Renal cortex interstitium (tissue), 11 donors: ENCODE data around the gene INSM2. TPM values are rescaled to one million over a fixed set of nuclear protein-coding genes. Genes with fewer than 3 reads are reported as not detected.

Experiments
- DNase-seq, 11 donors: peaks; one replicate each; pipeline ENCODE4 v3.0.0-alpha.2; 2013; ENCODE audit warnings: low read depth in 9 of 11, low spot score in 4 of 11; ENCODE audit errors: extremely low read depth in 1 of 11
- polyA plus RNA-seq, 3 donors: library from polyadenylated mRNA; unstranded; fragments of 120-200 nt; gene quantifications; one replicate each; pipeline ENCODE4 v1.2.1, GENCODE V29; 2013; ENCODE audit not compliant: insufficient read length in 3 of 3

Gene INSM2
- polyA plus RNA-seq, 3 donors: not detected

DNA sequence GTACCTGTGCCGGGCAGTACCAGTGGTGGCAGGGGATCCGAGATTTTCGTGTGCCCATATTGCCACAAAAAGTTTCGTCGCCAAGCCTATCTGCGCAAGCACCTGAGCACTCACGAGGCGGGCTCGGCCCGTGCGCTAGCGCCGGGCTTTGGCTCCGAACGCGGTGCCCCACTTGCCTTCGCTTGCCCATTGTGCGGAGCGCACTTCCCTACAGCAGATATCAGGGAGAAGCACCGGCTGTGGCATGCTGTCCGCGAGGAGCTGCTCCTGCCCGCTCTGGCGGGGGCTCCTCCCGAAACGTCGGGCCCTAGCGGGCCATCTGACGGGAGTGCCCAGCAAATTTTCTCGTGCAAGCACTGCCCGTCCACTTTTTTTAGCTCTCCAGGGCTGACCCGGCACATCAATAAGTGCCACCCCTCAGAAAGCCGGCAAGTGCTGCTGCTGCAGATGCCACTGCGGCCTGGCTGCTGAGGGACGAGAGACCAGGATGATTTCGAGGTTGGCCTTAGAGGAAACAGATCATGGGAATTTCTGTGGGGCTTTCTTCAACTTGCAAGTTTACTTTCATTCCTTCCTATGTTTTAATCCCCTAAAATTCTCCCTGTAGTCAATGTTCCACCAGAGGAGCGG lies 1.6 kb downstream of the INSM2 start:
- DNase-seq: no peak

DNA sequence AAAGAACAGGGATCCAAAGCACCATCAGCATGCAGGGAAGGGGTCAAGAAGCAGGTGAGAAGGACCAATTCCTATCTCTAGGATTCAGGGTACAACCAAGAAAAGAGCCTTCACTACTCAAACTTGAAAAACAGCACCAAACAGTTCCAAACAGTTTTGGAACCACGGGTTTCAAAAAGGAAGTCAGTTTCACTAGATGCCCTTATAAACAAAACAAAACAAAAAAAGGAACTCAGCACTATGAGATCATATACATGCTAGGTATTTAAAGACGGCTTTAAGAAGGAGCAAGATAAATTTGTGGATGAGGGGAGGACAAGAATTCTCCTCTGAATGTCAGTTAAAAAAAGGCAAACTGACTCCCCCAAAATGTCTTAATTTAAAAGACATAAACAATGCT lies 6.0 kb downstream of the INSM2 start:
- no peak for DNase-seq

- no peak for DNase-seq
These were observed 9.0 kb downstream of the INSM2 start for GRCh38 chr14:35543006-35543405.

GRCh38 chr14:35549551-35549950 lies 15.6 kb downstream of the INSM2 start:
- DNase-seq: no peak

GRCh38 chr14:35551081-35551480 lies 17.1 kb downstream of the INSM2 start:
- DNase-seq: no peak

GRCh38 chr14:35553808-35554207 lies 19.8 kb downstream of the INSM2 start:
- no peak for DNase-seq

- DNase-seq: no peak
These were observed 22.6 kb downstream of the INSM2 start for GRCh38 chr14:35556548-35556947.

DNA sequence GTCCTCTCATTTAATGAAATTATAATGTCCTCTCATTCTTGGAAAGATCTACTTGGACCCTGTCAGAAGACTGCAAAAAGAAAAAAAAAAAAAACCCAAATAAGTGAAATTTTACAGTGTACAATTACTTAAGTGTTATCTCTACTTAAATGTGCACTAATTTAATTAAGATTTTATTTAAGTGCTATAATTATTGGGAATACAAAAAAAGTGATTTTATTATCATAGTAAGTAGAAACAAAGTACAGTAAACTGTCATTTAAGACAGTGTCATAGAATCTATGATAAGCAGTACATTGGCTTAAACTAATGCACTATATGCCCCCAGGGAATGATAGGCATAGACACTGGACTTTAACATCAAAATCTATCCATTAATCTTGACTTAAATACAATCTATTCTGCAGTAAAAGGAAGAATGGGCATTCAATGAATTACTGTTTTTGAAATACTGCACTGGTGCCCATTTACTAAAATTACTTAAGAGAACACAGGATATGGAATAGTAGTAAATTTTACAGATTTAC lies 23.3 kb downstream of the INSM2 start:
- DNase-seq: no peak

DNA sequence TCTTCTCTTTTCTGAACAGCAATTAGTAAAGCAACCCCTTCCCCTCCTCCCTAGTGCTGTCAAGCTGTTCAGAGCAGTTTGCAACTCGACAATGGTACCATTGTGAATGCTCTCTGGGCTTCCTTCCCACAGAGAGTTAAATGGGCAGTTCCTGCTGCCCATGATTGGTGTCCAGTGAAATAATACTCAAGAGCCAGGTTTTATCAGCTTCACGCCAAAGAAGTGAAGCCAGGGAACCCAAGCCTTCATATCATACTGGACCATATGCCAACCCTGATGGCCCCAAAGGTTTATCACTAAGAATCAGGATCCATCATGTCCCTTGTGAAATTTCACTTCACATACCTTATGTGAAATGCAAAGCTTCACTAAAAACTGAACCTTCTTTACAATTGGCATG lies 24.7 kb downstream of the INSM2 start:
- no peak for DNase-seq

DNA sequence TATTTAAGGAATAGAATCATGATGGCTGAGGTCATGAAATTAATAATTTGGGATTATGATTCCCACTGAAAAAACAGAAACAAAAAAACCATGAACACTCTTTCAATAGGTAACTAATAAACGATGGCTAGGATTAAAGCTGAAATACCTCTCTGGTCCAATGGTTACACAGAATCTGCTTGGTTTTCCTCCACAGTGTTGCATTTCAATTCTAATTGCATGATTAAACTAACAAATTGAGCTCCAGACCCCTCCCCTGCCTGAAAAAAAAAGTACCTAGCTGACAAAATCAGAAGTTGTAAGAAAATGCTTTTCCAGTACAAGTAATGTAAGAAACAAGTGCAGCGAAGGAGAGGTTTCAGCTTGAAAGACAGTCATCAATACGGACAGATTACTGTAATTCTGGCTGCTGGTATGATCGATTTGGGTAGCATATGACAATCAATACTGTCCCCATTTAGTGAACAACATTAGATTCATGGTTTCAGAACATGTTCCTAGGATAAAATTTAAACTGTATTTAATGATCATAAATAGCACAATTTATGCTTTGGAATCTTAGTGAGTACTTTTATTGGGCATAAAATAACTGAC lies 32.0 kb downstream of the INSM2 start:
- peak in 8 of 11 donors; percentile 1 to 45 (median 8) for DNase-seq

DNA sequence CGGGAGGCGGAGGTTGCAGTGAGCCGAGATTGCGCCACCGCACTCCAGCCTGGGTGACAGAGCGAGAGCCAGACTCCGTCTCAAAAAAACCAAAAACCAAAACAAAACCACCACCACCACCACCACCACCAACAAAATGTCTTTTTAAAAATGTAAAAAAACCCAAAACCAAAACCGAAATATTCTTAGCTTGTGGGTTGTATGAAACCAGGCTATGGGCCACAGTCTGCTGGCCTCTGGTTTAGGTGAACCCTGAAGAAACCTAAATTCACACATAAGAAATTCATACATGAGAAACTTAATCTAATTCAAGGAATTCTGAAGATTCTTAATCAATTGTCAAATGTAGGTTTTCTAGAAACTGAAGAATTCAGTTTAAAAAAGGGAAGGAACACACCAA lies 37.6 kb downstream of the INSM2 start:
- DNase-seq: no peak

GRCh38 chr14:35573911-35574310 lies 39.9 kb downstream of the INSM2 start:
- DNase-seq: no peak

DNA sequence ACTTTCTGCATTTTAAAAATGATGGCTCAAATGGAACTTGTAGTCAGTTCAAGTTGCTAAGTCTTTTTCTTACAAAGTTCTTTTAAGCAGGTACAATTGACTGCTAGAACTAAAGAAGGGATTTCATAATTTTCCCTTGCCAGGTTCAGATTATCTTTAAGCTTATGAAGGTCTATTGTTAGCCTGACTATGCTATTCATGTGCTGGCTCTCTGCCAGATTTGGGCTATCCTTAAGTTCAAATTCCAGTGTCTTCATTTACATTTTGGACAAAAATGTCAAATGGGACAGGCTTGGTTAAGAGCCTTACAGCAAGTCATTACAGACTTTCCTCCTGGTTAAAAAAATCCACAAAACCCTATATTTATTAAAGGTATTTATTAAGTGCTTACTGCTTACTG lies 42.3 kb downstream of the INSM2 start:
- no peak for DNase-seq

DNA sequence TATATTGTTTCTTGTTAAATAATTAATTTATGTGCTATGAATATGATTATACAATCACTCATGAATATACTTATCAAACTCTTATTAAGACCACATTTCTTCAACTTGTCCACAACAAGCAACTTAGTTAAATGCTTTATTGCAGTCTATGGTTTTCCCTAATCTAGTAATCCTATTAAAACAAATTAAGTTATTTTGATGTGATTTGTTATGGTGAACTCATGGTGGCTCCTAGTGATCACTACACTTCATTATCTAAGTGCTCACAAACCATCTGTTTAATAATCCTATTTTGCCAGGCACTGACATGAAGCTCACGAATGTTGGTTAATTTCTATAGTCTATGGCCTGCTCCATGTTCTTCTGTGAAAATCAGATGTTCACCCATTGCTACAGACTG lies 42.9 kb downstream of the INSM2 start:
- no peak for DNase-seq

DNA sequence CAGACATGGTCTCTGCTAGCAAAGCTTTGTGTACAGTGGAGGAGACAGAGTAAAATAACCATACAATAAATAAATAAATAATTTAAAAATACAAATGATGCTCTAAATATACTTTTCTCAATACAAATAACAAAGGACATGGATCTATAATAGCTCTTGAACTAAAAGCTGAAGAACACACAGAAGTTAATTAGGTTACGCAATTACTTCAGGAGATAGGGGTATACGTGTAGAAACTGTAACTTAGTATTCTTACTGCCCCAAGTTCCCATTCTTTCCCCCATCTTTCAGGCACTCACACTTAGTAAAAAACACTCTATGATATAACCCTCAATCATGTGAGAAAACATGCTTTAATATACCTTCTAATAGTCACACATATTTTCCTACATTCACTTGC lies 44.2 kb downstream of the INSM2 start:
- no peak for DNase-seq

GRCh38 chr14:35578639-35579038 lies 44.7 kb downstream of the INSM2 start:
- no peak for DNase-seq

Other genes starting within 250 kb of the INSM2 start
- 100 to 1,000 TPM; 150 to 189 (median 177) TPM for gene PSMA6, start 241.8 kb upstream of the INSM2 start, polyA plus RNA-seq
- 10 to 100 TPM; 58.6 to 62.4 (median 60.3) TPM for gene NFKBIA, start 129.4 kb upstream of the INSM2 start, polyA plus RNA-seq